ENCODE results near the gene LYRM9.
"Not testable (repeated sequence)": the region's sequence is repeated elsewhere in the genome, so short reads cannot be mapped to it uniquely, and the experiment has no call there.

Gene LYRM9

GRCh38 chr17:27837769-27838168 is 55.4 kb downstream of the LYRM9 start:
- FAIRE-seq = not testable (repeated sequence)

GRCh38 chr17:27836651-27837050 is 56.5 kb downstream of the LYRM9 start:
- no peak for FAIRE-seq

GRCh38 chr17:27834571-27834970 is 58.6 kb downstream of the LYRM9 start:
- FAIRE-seq = no peak

- FAIRE-seq = no peak
These were observed 60.3 kb downstream of the LYRM9 start for GRCh38 chr17:27832831-27833230.

- not testable (repeated sequence) for FAIRE-seq
These were observed 63.3 kb downstream of the LYRM9 start for GRCh38 chr17:27829888-27830287.

- not testable (repeated sequence) for FAIRE-seq
These were observed 63.9 kb downstream of the LYRM9 start for GRCh38 chr17:27829143-27829711.
